ENCODE data around the gene RELL1. TPM values are rescaled to one million over a fixed set of nuclear protein-coding genes. Genes with fewer than 3 reads are reported as not detected.

RELL1 gene
- total and polyA plus RNA-seq, 8 donors = 1.3 to 113 (median 15.8) TPM

DNA sequence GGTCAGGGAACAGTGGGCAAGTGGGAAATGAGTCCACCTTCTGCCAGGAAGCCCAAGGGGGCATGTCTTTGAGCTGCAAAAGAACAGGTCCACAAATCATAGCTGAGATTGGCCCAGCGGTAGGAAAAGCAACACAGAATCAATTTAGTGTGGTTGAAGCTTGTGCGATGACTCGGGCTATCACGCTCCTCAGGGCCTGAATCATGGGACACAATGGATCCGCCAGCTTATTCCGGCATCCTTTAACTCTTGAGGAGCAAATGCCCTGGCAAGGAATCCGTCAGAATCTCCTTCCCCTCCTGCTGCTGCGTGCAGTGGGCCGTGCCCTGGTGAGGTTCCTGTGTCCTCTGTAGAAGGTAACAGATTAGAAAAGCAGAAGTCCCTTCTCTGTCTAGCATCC is 98.0 kb downstream of the RELL1 start:
- WGBS, 5 donors = 91 to 97% (median 93%) methylated on average over 9 of the region's 9 CpGs

DNA sequence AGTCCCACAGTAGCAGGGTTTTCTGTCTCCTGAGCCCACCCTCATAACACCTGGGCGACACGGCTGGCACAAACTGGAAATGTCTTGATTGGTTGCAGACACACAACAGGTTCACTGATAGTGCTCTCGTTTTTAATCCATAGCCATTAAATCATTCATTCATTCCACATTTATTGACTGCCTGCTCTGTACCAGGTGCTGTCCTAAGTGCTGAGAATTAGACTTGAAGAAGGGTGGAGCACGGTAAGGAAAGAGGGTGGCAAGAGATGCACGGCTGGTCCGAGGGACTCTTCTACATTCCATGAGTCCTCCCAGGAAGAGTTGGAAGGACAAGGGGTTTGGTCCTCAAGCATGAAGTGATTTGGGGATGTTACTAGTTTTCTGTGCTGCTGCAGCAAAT is 100.0 kb downstream of the RELL1 start:
- Histone ChIP-seq H3K4me3 (no peak overlapping the region), H3K9me3 (peaks cover 0 to 6% (median 3%) of the 10 kb centered on the region in 4 donors), H3K4me1 (peaks cover 0 to 4% (median 0%) of the 10 kb centered on the region in 4 donors), H3K36me3 (peaks cover 9 to 31% (median 22%) of the 10 kb centered on the region in 4 donors), H3K27me3 (no peaks in the 10 kb centered on the region), H3K27ac (no peak overlapping the region)
- TF ChIP-seq, protein P1, sequence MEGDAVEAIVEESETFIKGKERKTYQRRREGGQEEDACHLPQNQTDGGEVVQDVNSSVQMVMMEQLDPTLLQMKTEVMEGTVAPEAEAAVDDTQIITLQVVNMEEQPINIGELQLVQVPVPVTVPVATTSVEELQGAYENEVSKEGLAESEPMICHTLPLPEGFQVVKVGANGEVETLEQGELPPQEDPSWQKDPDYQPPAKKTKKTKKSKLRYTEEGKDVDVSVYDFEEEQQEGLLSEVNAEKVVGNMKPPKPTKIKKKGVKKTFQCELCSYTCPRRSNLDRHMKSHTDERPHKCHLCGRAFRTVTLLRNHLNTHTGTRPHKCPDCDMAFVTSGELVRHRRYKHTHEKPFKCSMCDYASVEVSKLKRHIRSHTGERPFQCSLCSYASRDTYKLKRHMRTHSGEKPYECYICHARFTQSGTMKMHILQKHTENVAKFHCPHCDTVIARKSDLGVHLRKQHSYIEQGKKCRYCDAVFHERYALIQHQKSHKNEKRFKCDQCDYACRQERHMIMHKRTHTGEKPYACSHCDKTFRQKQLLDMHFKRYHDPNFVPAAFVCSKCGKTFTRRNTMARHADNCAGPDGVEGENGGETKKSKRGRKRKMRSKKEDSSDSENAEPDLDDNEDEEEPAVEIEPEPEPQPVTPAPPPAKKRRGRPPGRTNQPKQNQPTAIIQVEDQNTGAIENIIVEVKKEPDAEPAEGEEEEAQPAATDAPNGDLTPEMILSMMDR (IDR thresholded peaks at IDR 0.05) = no peak
- TF ChIP-seq EP300 (IDR thresholded peaks at IDR 0.05) = no peak
- no peak for TF ChIP-seq POLR2AphosphoS5 (IDR thresholded peaks at IDR 0.05)
- TF ChIP-seq POLR2A (IDR thresholded peaks at IDR 0.05) = no peak
- WGBS, 5 donors = 45 to 54% (median 47%) methylated on average over 5 to 6 of the region's 6 CpGs
- intact Hi-C loops (cut with DNase I; ENCODE audit: low total_unique reads) = no loop called here
- DNase-seq = no peak

More for the DNA sequence above, 98.0 kb downstream of the RELL1 start:
- H3K4me3 ChIP-seq = no peak overlapping the region
- no peaks in the 10 kb centered on the region for H3K9me3 ChIP-seq
- H3K27ac ChIP-seq = no peak overlapping the region
- DNase-seq = no peak
- H3K27me3 ChIP-seq = no peaks in the 10 kb centered on the region
- H3K4me1 ChIP-seq = peaks cover 0 to 4% (median 0%) of the 10 kb centered on the region in 4 donors
- TF ChIP-seq POLR2A (IDR thresholded peaks at IDR 0.05) = no peak
- TF ChIP-seq, protein P1 (IDR thresholded peaks at IDR 0.05) = no peak
- TF ChIP-seq EP300 (IDR thresholded peaks at IDR 0.05) = no peak
- no peak for TF ChIP-seq POLR2AphosphoS5 (IDR thresholded peaks at IDR 0.05)
- H3K36me3 ChIP-seq = peaks cover 9 to 34% (median 23%) of the 10 kb centered on the region in 4 donors
- intact Hi-C loops (cut with DNase I; ENCODE audit: low total_unique reads) = no loop called here

DNA sequence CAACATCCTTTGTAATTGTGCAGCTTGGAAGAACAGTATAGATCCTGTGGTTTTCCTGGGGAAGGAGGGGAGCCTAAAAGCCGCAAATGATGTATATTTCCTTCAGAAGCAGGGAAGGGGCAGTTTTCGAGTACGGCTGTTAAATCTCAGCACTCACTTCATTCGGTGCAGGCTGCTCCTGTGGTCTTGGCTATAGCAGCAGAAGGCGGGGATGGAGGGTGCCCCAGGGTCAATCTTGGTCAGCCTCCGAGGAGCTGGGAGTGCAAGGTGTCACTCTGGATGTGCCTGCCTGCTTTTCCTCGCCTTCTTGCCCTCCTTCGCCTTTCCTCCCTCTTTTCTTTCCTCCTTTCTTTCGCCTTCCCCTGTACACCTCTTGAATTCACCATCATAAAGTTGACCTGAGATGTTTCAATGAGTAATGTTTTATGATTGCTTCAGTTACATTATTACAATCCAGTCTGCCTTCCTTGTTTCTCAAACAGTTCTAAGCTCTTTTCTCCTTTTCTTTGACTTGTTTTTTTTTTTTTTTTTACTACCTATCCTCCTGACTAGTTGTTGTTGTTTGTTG is 101.6 kb downstream of the RELL1 start:
- Histone ChIP-seq H3K36me3 (peaks cover 0 to 15% (median 7%) of the 10 kb centered on the region in 4 donors), H3K27ac (peak overlapping the region in 3 of 5 donors; percentile 58 to 74 (median 65)), H3K27me3 (no peaks in the 10 kb centered on the region), H3K4me3 (peak overlapping the region in 1 of 4 donors; percentile 13), H3K9me3 (peaks cover 0 to 19% (median 5%) of the 10 kb centered on the region in 4 donors), H3K4me1 (peaks cover 0 to 4% (median 0%) of the 10 kb centered on the region in 4 donors)
- DNase-seq = no peak
- intact Hi-C loops (cut with DNase I; ENCODE audit: low total_unique reads) = no loop called here
- TF ChIP-seq POLR2AphosphoS5 (IDR thresholded peaks at IDR 0.05) = no peak
- TF ChIP-seq POLR2A (IDR thresholded peaks at IDR 0.05) = no peak
- TF ChIP-seq EP300 (IDR thresholded peaks at IDR 0.05) = no peak
- TF ChIP-seq, protein P1 (IDR thresholded peaks at IDR 0.05) = no peak
- WGBS, 5 donors = 69 to 85% (median 75%) methylated on average over 9 of the region's 9 CpGs

DNA sequence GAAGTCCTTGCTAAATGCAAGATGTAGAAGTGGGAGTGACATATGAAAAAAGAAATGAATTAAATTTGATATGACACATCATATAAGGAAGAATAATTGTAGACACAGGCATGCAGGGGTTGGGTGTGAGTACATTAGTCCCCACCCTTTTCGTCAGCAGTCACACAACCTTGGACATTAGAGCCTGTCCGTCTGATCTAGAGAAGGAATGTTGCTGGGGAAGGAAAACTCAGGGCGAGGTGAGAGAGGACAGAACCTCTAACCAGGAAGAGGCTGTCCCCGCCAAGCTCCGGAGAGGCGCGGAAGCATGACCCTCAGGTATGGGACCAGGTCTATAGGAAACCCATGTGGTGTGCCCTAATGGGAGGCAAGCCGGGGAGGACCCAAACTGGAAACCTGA is 102.1 kb downstream of the RELL1 start:
- peak; percentile 58 to 89 for DNase-seq
- peaks cover 0 to 19% (median 5%) of the 10 kb centered on the region in 4 donors for H3K9me3 ChIP-seq
- peaks cover 0 to 10% (median 6%) of the 10 kb centered on the region in 4 donors for H3K36me3 ChIP-seq
- H3K27me3 ChIP-seq = no peaks in the 10 kb centered on the region
- intact Hi-C loops (cut with DNase I; ENCODE audit: low total_unique reads) = no loop called here
- H3K4me3 ChIP-seq = peak overlapping the region in 1 of 4 donors; percentile 13
- peaks cover 0 to 4% (median 0%) of the 10 kb centered on the region in 4 donors for H3K4me1 ChIP-seq
- no peak for TF ChIP-seq EP300 (IDR thresholded peaks at IDR 0.05)
- TF ChIP-seq POLR2AphosphoS5 (IDR thresholded peaks at IDR 0.05) = peak in 2 of 3 donors; percentile 53 to 65
- WGBS, 5 donors = 26 to 62% (median 37%) methylated on average over 8 of the region's 8 CpGs
- H3K27ac ChIP-seq = peak overlapping the region in 4 of 5 donors; percentile 52 to 74 (median 62)

DNA sequence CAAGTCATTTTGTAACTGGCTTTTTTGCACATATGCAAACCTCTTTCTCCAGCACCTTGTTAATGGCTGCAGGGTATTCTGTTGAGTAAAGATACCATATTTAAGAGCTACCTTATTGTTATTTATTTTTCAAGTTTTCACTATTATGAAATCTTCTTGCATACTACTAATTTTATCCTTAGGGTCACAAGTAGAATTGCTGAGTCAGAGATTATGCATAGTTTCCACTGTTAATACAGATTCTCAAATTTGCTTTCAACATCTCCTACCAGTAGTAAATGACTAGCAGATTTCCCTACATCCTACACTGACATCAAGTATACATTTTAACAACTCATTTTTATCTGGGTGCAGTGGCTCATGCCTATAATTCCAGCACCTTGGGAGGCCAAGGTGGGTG is 112.6 kb downstream of the RELL1 start:
- intact Hi-C loops (cut with DNase I; ENCODE audit: low total_unique reads) = no loop called here

More for the DNA sequence above, 112.6 kb downstream of the RELL1 start:
- TF ChIP-seq EP300 (IDR thresholded peaks at IDR 0.05) = no peak
- TF ChIP-seq, protein P1 (IDR thresholded peaks at IDR 0.05) = no peak
- TF ChIP-seq POLR2A (IDR thresholded peaks at IDR 0.05) = no peak
- no peak for TF ChIP-seq POLR2AphosphoS5 (IDR thresholded peaks at IDR 0.05)
- Histone ChIP-seq H3K27ac (no peak overlapping the region), H3K4me1 (peaks cover 0 to under 1% (median 0%) of the 10 kb centered on the region in 4 donors), H3K9me3 (no peaks in the 10 kb centered on the region), H3K27me3 (no peaks in the 10 kb centered on the region), H3K36me3 (no peaks in the 10 kb centered on the region), H3K4me3 (no peak overlapping the region)
- DNase-seq = no peak

Measured in stomach (tissue), 9 donors.